GM19238 (cell line): Measurements from ENCODE around the gene LRRC74B.

ENCODE experiments used
- DNase-seq: peaks from one replicate; pipeline ENCODE4 v3.0.0; 2011; ENCODE audit warnings: low spot score; ENCODE audit not compliant: insufficient read length

The LRRC74B gene

GRCh38 chr22:21014202-21014725 is 31.5 kb upstream of the LRRC74B start:
- peak; percentile 94 for DNase-seq

GRCh38 chr22:21014726-21015465 is 30.9 kb upstream of the LRRC74B start, which contains the start of gene P2RX6:
Gene P2RX6, plus strand, starts transcription at chr22:21015165. Its CDS starts 10 bp downstream, at chr22:21015175.
- DNase-seq: no peak

GRCh38 chr22:21015466-21016006 is 30.2 kb upstream of the LRRC74B start:
- no peak for DNase-seq

GRCh38 chr22:21016644-21017420 is 28.9 kb upstream of the LRRC74B start:
- DNase-seq: no peak

- no peak for DNase-seq
These were observed 27.4 kb upstream of the LRRC74B start for GRCh38 chr22:21018314-21018713.

GRCh38 chr22:21020802-21021429 is 24.8 kb upstream of the LRRC74B start:
- peak; percentile 42 for DNase-seq

- DNase-seq: no peak
These were observed 23.2 kb upstream of the LRRC74B start for GRCh38 chr22:21022507-21022906.

GRCh38 chr22:21022955-21023614 is 22.7 kb upstream of the LRRC74B start:
- no peak for DNase-seq

GRCh38 chr22:21025266-21025665 is 20.5 kb upstream of the LRRC74B start:
- DNase-seq: no peak

- DNase-seq: no peak
These were observed 19.7 kb upstream of the LRRC74B start for GRCh38 chr22:21025763-21026755.

GRCh38 chr22:21026783-21027692 is 18.7 kb upstream of the LRRC74B start:
- no peak for DNase-seq

GRCh38 chr22:21028277-21029251 is 17.2 kb upstream of the LRRC74B start:
- no peak for DNase-seq

GRCh38 chr22:21029486-21030025 is 16.2 kb upstream of the LRRC74B start:
- DNase-seq: no peak

GRCh38 chr22:21030032-21030431 is 15.7 kb upstream of the LRRC74B start:
- no peak for DNase-seq

GRCh38 chr22:21030621-21031544 is 14.9 kb upstream of the LRRC74B start:
- DNase-seq: no peak

GRCh38 chr22:21031545-21032036 is 14.2 kb upstream of the LRRC74B start:
- DNase-seq: no peak
